K562 (cell line): ENCODE data around the gene USH2A. TPM values are rescaled to one million over a fixed set of nuclear protein-coding genes. Genes with fewer than 3 reads are reported as not detected.

Experiments used
- CHD7 ChIP-seq: fragments of 200-600 bp; sonication (generic); IDR thresholded peaks from one replicate; pipeline ENCODE4 v1.6.1; 2012; ENCODE audit warnings: mild to moderate bottlenecking, low read depth, low read length, inconsistent platforms
- E4F1 ChIP-seq: fragments of 250-450 bp; sonication (Bioruptor Pico); IDR thresholded peaks from 2 replicates; pipeline ENCODE4 v1.5.0; 2021; ENCODE audit warnings: mild to moderate bottlenecking, borderline replicate concordance
- EP300 ChIP-seq: IDR thresholded peaks from 2 replicates; pipeline ENCODE4 v1.6.1; 2012; ENCODE audit warnings: low read length, improper control_type of control experiment
- NR2C1 ChIP-seq, 2 experiments: fragments of 450-650 bp; IDR thresholded peaks; 2 replicates each; pipeline ENCODE4 v1.6.1; 2017; ENCODE audit warnings: mild to moderate bottlenecking in 2 of 2, antibody characterized with exemption in 1 of 2, inconsistent platforms in 1 of 2, missing compliant biosample characterization in 1 of 2, missing genetic modification characterization in 1 of 2
- ZNF609 ChIP-seq: sonication (generic); formaldehyde crosslinking; IDR thresholded peaks from 2 replicates; pipeline ENCODE4 v1.8.1; 2023; ENCODE audit warnings: missing genetic modification reagents, mild to moderate bottlenecking, borderline replicate concordance
- polyA plus RNA-seq, 8 experiments: library from polyadenylated mRNA; depleted of rRNA in 4 of 8; stranded (reverse) in 5 of 8; unstranded in 3 of 8; fragments of >200 nt; fragmentation: Nextera tagmentation in 2 of 8; fragmentation: Illumina TruSeq in 1 of 8; extraction: Ambion mirVana in 2 of 8; extraction: Trizol in 1 of 8; gene quantifications; 2 replicates each; pipeline versions ENCODE4 v1.2.1 to v1.2.3, GENCODE V29; 2011 to 2014; ENCODE audit warnings: inconsistent platforms in 1 of 8, missing spikeins in 1 of 8
- total RNA-seq, 7 experiments: library from RNA; depleted of rRNA in 6 of 7; stranded (reverse); fragments of >200 nt in 6 of 7; fragmentation: Illumina TruSeq in 2 of 7; extraction: Trizol in 2 of 7; gene quantifications; 2 replicates each; pipeline versions ENCODE4 v1.2.1 to v1.2.3, GENCODE V29; 2011 to 2021; ENCODE audit warnings: low replicate concordance in 1 of 7

Gene USH2A
- total and polyA plus RNA-seq, 9 of the 15 experiments (the other 6 are each of a cell fraction or from before 2014, with no cell fraction given): under 0.01 TPM; not detected in 7

GRCh38 chr1:216379441-216379840 lies 43.8 kb downstream of the USH2A start (continued):
- no peak for TF ChIP-seq ZNF609 (CRISPR knock-in tag)
- no peak for TF ChIP-seq CHD7
- TF ChIP-seq EP300: no peak
- TF ChIP-seq E4F1 (CRISPR knock-in tag): no peak
- TF ChIP-seq NR2C1 (IDR thresholded peaks at IDR 0.05): no peak
- TF ChIP-seq NR2C1 (tag; IDR thresholded peaks at IDR 0.05): no peak
